Ovary (tissue), 9 donors: ENCODE measurements around the gene CDC14B. TPM values are rescaled to one million over a fixed set of nuclear protein-coding genes. Genes with fewer than 3 reads are reported as not detected.

Experiments
- DNase-seq, 5 donors: peaks; one replicate each; pipeline ENCODE4 v3.0.0-alpha.2; 2019 to 2020
- H3K27ac ChIP-seq, 2 donors: fragments of 200-600 bp; one replicate each; pipeline versions ENCODE4 v1.5.1 to v1.8.0; 2019 to 2022
- H3K27me3 ChIP-seq: fragments of 200-600 bp; one replicate; pipeline ENCODE4 v1.8.0; 2022
- H3K36me3 ChIP-seq: fragments of 200-600 bp; sonication (generic); one replicate; pipeline ENCODE4 v1.5.1; 2019
- H3K4me1 ChIP-seq: one replicate; pipeline ENCODE4 v1.8.1; 2013; ENCODE audit warnings: mild to moderate bottlenecking, moderate library complexity; ENCODE audit not compliant: insufficient read depth
- H3K4me3 ChIP-seq: fragments of 200-600 bp; sonication (generic); one replicate; pipeline ENCODE4 v1.5.1; 2017
- H3K9me3 ChIP-seq, 2 donors: fragments of 200-600 bp in 1 of 2; sonication (generic) in 1 of 2; one replicate each; pipeline versions ENCODE4 v1.5.1 to v1.8.1; 2013 to 2019; ENCODE audit warnings: mild to moderate bottlenecking in 1 of 2, moderate library complexity in 1 of 2
- EP300 ChIP-seq: sonication (generic); formaldehyde crosslinking; IDR thresholded peaks from one replicate; pipeline ENCODE4 v1.6.1; 2017; ENCODE audit warnings: antibody characterized with exemption
- POLR2A ChIP-seq: fragments of 450-650 bp; IDR thresholded peaks from one replicate; pipeline ENCODE4 v1.6.1; 2017; ENCODE audit warnings: antibody characterized with exemption, mild to moderate bottlenecking, moderate library complexity
- WGBS, 3 donors: extraction: QIAGEN DNeasy Blood & Tissue Kit in 1 of 3; methylation state at CpG; one replicate each; pipeline versions ENCODE4 v1.1.5 to v1.1.7; 2013 to 2017; 5-methylcytosine and 5-hydroxymethylcytosine counted together
- intact Hi-C, 4 donors: fragments of 100-400 bp; cut with DNase I; formaldehyde crosslinking; loops; one replicate each; pipeline versions ENCODE4 v1.11.0 to v1.15.1; 2022 to 2023
- polyA plus RNA-seq, 2 donors: library from polyadenylated mRNA; stranded (reverse); fragments of 200-250 nt in 1 of 2; fragments of 350-450 nt in 1 of 2; fragmentation: Illumina TruSeq in 1 of 2; extraction: RNeasy Lipid Tissue Mini Kit (QIAGEN cat#74804) in 1 of 2; gene quantifications; one replicate each; pipeline ENCODE4 v1.2.3, GENCODE V29; 2013 to 2014
- total RNA-seq, 7 donors: library from RNA; depleted of rRNA in 2 of 7; stranded (reverse); fragments of >200 nt in 2 of 7; fragmentation: NEBNext Ultra II Directional in 3 of 7; extraction: Animal tissue kit (Norgen Biotek cat#: 25700) in 3 of 7; gene quantifications; one replicate each; pipeline versions ENCODE4 v1.1.0 to v1.2.4, GENCODE V29; 2016 to 2023
- TF ChIP-seq, protein P1 (sequence below), 3 donors: fragments of 450-650 bp in 2 of 3; fragments of 200-600 bp in 1 of 3; IDR thresholded peaks; one replicate each; pipeline versions ENCODE4 v1.5.1 to v1.8.0; 2016 to 2022; ENCODE audit warnings: antibody characterized with exemption in 3 of 3, mild to moderate bottlenecking in 1 of 3
- donor health status: DM: no; HTN: no; CAD: no; lungs with moderate emphysema.
- donor health status: DM: no; HTN: no; CAD: no.
- donor health status: Bipolar disorder and iron deficiency.
- donor health status: DM: yes; HTN: yes; CAD: no.
- donor health status: DM: no; HTN: no; CAD: no.
- donor health status: DM: yes; HTN: yes; CAD: no.

The CDC14B gene
- total and polyA plus RNA-seq, 9 donors, result 5.9 to 15.3 (median 11.4) TPM

GRCh38 chr9:96565671-96566497, 53.8 kb downstream of the CDC14B start:
- H3K9me3 ChIP-seq, result no peaks in the 10 kb centered on the region
- H3K4me1 ChIP-seq, result no peaks in the 10 kb centered on the region
- TF ChIP-seq EP300 (no peak), POLR2A (no peak)
- TF ChIP-seq, protein P1, sequence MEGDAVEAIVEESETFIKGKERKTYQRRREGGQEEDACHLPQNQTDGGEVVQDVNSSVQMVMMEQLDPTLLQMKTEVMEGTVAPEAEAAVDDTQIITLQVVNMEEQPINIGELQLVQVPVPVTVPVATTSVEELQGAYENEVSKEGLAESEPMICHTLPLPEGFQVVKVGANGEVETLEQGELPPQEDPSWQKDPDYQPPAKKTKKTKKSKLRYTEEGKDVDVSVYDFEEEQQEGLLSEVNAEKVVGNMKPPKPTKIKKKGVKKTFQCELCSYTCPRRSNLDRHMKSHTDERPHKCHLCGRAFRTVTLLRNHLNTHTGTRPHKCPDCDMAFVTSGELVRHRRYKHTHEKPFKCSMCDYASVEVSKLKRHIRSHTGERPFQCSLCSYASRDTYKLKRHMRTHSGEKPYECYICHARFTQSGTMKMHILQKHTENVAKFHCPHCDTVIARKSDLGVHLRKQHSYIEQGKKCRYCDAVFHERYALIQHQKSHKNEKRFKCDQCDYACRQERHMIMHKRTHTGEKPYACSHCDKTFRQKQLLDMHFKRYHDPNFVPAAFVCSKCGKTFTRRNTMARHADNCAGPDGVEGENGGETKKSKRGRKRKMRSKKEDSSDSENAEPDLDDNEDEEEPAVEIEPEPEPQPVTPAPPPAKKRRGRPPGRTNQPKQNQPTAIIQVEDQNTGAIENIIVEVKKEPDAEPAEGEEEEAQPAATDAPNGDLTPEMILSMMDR (IDR thresholded peaks at IDR 0.05), result no peak
- intact Hi-C loops, result loop anchor here in 1 of 4 donors (2.0 kb wide), 1 partner anchor 115 kb away; the partner anchor contains the start of gene HABP4
- H3K36me3 ChIP-seq, result no peaks in the 10 kb centered on the region
- DNase-seq, result no peak
- H3K27ac ChIP-seq, result peak overlapping the region; percentile 62 to 83
- 9 to 15% (median 12%) methylated on average over 8 of the region's 8 CpGs for WGBS, 3 donors
- no peaks in the 10 kb centered on the region for H3K27me3 ChIP-seq
- H3K4me3 ChIP-seq, result peak overlapping the region; percentile 64

DNA sequence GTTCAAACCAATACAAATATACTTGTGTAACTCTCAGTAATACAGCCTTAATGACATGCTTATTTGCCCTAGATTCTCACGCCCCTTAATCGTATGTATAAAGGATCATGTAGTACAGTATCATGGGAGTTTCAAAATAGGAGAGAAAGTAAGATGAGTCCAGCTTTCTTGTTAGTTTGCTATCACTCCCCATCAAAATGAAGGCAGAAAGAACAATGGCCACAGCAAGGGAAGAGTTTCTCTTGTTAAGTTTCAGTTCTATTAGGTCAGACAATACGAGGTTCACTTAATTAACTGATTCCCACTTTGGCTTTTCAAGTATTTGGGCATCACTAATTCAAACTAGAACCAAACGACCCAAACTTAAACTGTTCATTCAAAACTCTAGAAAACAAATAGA, 55.4 kb downstream of the CDC14B start:
- DNase-seq, result no peak
- TF ChIP-seq POLR2A, result no peak
- no peak for TF ChIP-seq EP300
- TF ChIP-seq, protein P1 (IDR thresholded peaks at IDR 0.05), result no peak
- Histone ChIP-seq H3K4me3 (no peak overlapping the region), H3K9me3 (no peaks in the 10 kb centered on the region), H3K27ac (no peak overlapping the region), H3K27me3 (no peaks in the 10 kb centered on the region), H3K4me1 (no peaks in the 10 kb centered on the region), H3K36me3 (no peaks in the 10 kb centered on the region)
- 68 to 80% (median 73%) methylated on average over 4 of the region's 4 CpGs for WGBS, 3 donors
- intact Hi-C loops, result no loop called here

- Histone ChIP-seq H3K4me1 (no peaks in the 10 kb centered on the region), H3K27me3 (no peaks in the 10 kb centered on the region), H3K36me3 (no peaks in the 10 kb centered on the region), H3K27ac (no peak overlapping the region), H3K9me3 (no peaks in the 10 kb centered on the region), H3K4me3 (no peak overlapping the region)
- no peak for DNase-seq
- no peak for TF ChIP-seq EP300
- no peak for TF ChIP-seq POLR2A
- TF ChIP-seq, protein P1 (IDR thresholded peaks at IDR 0.05), result no peak
- intact Hi-C loops, result no loop called here
- WGBS, 3 donors, result 85 to 89% (median 86%) methylated on average over 6 of the region's 6 CpGs
Observed at GRCh38 chr9:96559339-96559943, 60.2 kb downstream of the CDC14B start.

- Histone ChIP-seq H3K27ac (no peak overlapping the region), H3K9me3 (no peaks in the 10 kb centered on the region), H3K36me3 (no peaks in the 10 kb centered on the region), H3K4me1 (no peaks in the 10 kb centered on the region), H3K27me3 (no peaks in the 10 kb centered on the region), H3K4me3 (no peak overlapping the region)
- TF ChIP-seq POLR2A (no peak), EP300 (no peak)
- TF ChIP-seq, protein P1 (IDR thresholded peaks at IDR 0.05), result no peak
- WGBS, 3 donors, result 88 to 93% (median 93%) methylated on average over 1 of the region's 1 CpG
- no peak for DNase-seq
- intact Hi-C loops, result no loop called here
Observed at GRCh38 chr9:96557921-96558320, 61.7 kb downstream of the CDC14B start.
